GM23248 (cell line): ENCODE results near the gene MAB21L3. TPM values are rescaled to one million over a fixed set of nuclear protein-coding genes. Genes with fewer than 3 reads are reported as not detected.
A peak's percentile ranks its signal among the peaks of the same experiment; 100 is the strongest.

ENCODE experiments used
- DNase-seq: peaks from one replicate; pipeline ENCODE4 v3.0.0-alpha.2; 2015
- H2AFZ ChIP-seq: fragments of 200-600 bp; sonication (generic); 2 replicates; pipeline ENCODE4 v1.6.1; 2016; ENCODE audit warnings: antibody characterized with exemption
- H3F3A ChIP-seq: fragments of 200-600 bp; sonication (generic); 2 replicates; pipeline ENCODE4 v1.6.1; 2016; ENCODE audit warnings: mild to moderate bottlenecking, antibody characterized with exemption, mixed run types; ENCODE audit not compliant: insufficient read depth
- H3K27ac ChIP-seq: fragments of 200-600 bp; sonication (generic); 2 replicates; pipeline ENCODE4 v1.5.1; 2016; ENCODE audit warnings: mild to moderate bottlenecking
- H3K27me3 ChIP-seq: fragments of 200-600 bp; sonication (generic); replicated peaks from 2 replicates; pipeline ENCODE4 v1.6.1; 2016; ENCODE audit warnings: mild to moderate bottlenecking; ENCODE audit not compliant: insufficient read depth
- H3K36me3 ChIP-seq: fragments of 200-600 bp; sonication (generic); 2 replicates; pipeline ENCODE4 v1.6.1; 2016; ENCODE audit warnings: low read depth, mild to moderate bottlenecking
- H3K4me1 ChIP-seq: fragments of 200-600 bp; sonication (generic); 2 replicates; pipeline ENCODE4 v1.6.1; 2016; ENCODE audit warnings: mild to moderate bottlenecking; ENCODE audit not compliant: insufficient read depth
- H3K4me2 ChIP-seq: fragments of 200-600 bp; sonication (generic); one replicate; pipeline ENCODE4 v1.6.1; 2016; ENCODE audit warnings: mild to moderate bottlenecking; ENCODE audit not compliant: unreplicated experiment
- H3K4me3 ChIP-seq: fragments of 200-600 bp; sonication (generic); 2 replicates; pipeline ENCODE4 v1.5.1; 2016; ENCODE audit warnings: mild to moderate bottlenecking
- H3K79me2 ChIP-seq: fragments of 200-600 bp; sonication (generic); 2 replicates; pipeline ENCODE4 v1.6.1; 2016; ENCODE audit warnings: mild to moderate bottlenecking; ENCODE audit not compliant: insufficient read depth
- H3K9ac ChIP-seq: fragments of 200-600 bp; sonication (generic); 2 replicates; pipeline ENCODE4 v1.6.1; 2016; ENCODE audit warnings: mild to moderate bottlenecking
- H3K9me2 ChIP-seq: fragments of 200-600 bp; sonication (generic); 2 replicates; pipeline ENCODE4 v1.6.1; 2016; ENCODE audit warnings: mixed run types, mild to moderate bottlenecking, moderate library complexity; ENCODE audit not compliant: insufficient read depth
- H3K9me3 ChIP-seq: fragments of 200-600 bp; sonication (generic); one replicate; pipeline ENCODE4 v1.6.1; 2017; ENCODE audit warnings: low read depth
- H4K20me1 ChIP-seq: fragments of 200-600 bp; sonication (generic); 2 replicates; pipeline ENCODE4 v1.6.0; 2016; ENCODE audit not compliant: insufficient read depth
- EZH2 ChIP-seq: fragments of 200-600 bp; sonication (generic); IDR thresholded peaks from 2 replicates; pipeline ENCODE4 v1.6.1; 2018; ENCODE audit warnings: antibody characterized with exemption, mild to moderate bottlenecking; ENCODE audit not compliant: insufficient read depth, poor library complexity, severe bottlenecking
- EZH2phosphoT487 ChIP-seq: fragments of 200-600 bp; sonication (generic); IDR thresholded peaks from 2 replicates; pipeline ENCODE4 v1.6.1; 2018; ENCODE audit warnings: antibody characterized with exemption, moderate library complexity, mild to moderate bottlenecking, low read depth; ENCODE audit not compliant: insufficient read depth
- WGBS, 2 experiments: methylation state at CpG; one replicate each; pipeline ENCODE4 v1.1.6; 2015 to 2017; ENCODE audit warnings: low lambda C conversion rate in 2 of 2, low coverage in 1 of 2; ENCODE audit errors: missing lambda C conversion rate in 2 of 2; 5-methylcytosine and 5-hydroxymethylcytosine counted together
- in situ Hi-C: fragments of 300-500 bp; cut with MboI; formaldehyde crosslinking; loops from 2 replicates; pipeline ENCODE4 v1.15.0; 2020
- polyA plus RNA-seq: library from polyadenylated mRNA; unstranded; fragments of >200 nt; fragmentation: Nextera tagmentation; extraction: Ambion mirVana; gene quantifications from 2 replicates; pipeline ENCODE4 v1.2.1, GENCODE V29; 2016
- total RNA-seq: library from RNA; depleted of rRNA; stranded (reverse); fragments of >200 nt; shearing (Covaris generic); gene quantifications from 2 replicates; pipeline ENCODE4 v1.2.3, GENCODE V29; 2014

The MAB21L3 gene
- total and polyA plus RNA-seq, 2 experiments from 2014 or later = 0.08 to 2.7 TPM

GRCh38 chr1:116115476-116116439, 4.6 kb downstream of the MAB21L3 start:
- peak; percentile 89 for DNase-seq
- Histone ChIP-seq H3K4me3 (no peak overlapping the region), H3K79me2 (no peaks in the 10 kb centered on the region), H3K9me2 (no peaks in the 10 kb centered on the region), H3K9me3 (no peaks in the 10 kb centered on the region), H2AFZ (no peak overlapping the region), H3K9ac (no peak overlapping the region), H3K27ac (peak overlapping the region; percentile 52), H4K20me1 (no peaks in the 10 kb centered on the region), H3F3A (peaks cover 18% of the 10 kb centered on the region), H3K36me3 (no peaks in the 10 kb centered on the region), H3K4me2 (peak overlapping the region; percentile 23), H3K27me3 (no peaks in the 10 kb centered on the region), H3K4me1 (peaks cover 16% of the 10 kb centered on the region)
- in situ Hi-C loops = no loop called here
- WGBS, 2 experiments = 47 to 50% methylated on average over 4 of the region's 4 CpGs
- no peak for TF ChIP-seq EZH2
- TF ChIP-seq EZH2phosphoT487 = no peak

- Histone ChIP-seq H4K20me1 (no peaks in the 10 kb centered on the region), H3K9me2 (no peaks in the 10 kb centered on the region)
- TF ChIP-seq EZH2phosphoT487 = no peak
- TF ChIP-seq EZH2 = no peak
Measured at GRCh38 chr1:116118471-116118870, 7.3 kb downstream of the MAB21L3 start.

GRCh38 chr1:116119876-116120275, 8.7 kb downstream of the MAB21L3 start:
- Histone ChIP-seq H3K27ac (no peak overlapping the region), H4K20me1 (no peaks in the 10 kb centered on the region), H3K9me2 (no peaks in the 10 kb centered on the region), H3K27me3 (no peaks in the 10 kb centered on the region), H3K4me3 (no peak overlapping the region), H3K4me2 (no peak overlapping the region), H3K9me3 (no peaks in the 10 kb centered on the region), H3K9ac (no peak overlapping the region), H3K4me1 (peaks cover 32% of the 10 kb centered on the region), H3K36me3 (no peaks in the 10 kb centered on the region), H2AFZ (no peak overlapping the region), H3F3A (peaks cover 35% of the 10 kb centered on the region), H3K79me2 (no peaks in the 10 kb centered on the region)
- 91 to 93% methylated on average over 3 of the region's 3 CpGs for WGBS, 2 experiments
- TF ChIP-seq EZH2phosphoT487 = no peak
- no peak for TF ChIP-seq EZH2
- in situ Hi-C loops = no loop called here
- no peak for DNase-seq

More at GRCh38 chr1:116118471-116118870, 7.3 kb downstream of the MAB21L3 start:
- no peak for DNase-seq
- H3K9me3 ChIP-seq = no peaks in the 10 kb centered on the region
- H3K27me3 ChIP-seq = no peaks in the 10 kb centered on the region
- H3F3A ChIP-seq = peaks cover 36% of the 10 kb centered on the region
- no peak overlapping the region for H2AFZ ChIP-seq
- 94 to 95% methylated on average over 3 of the region's 3 CpGs for WGBS, 2 experiments
- in situ Hi-C loops = no loop called here
- no peak overlapping the region for H3K9ac ChIP-seq
- H3K79me2 ChIP-seq = no peaks in the 10 kb centered on the region
- peaks cover 31% of the 10 kb centered on the region for H3K4me1 ChIP-seq
- H3K36me3 ChIP-seq = no peaks in the 10 kb centered on the region
- H3K4me3 ChIP-seq = no peak overlapping the region
- H3K4me2 ChIP-seq = no peak overlapping the region
- no peak overlapping the region for H3K27ac ChIP-seq

GRCh38 chr1:116122955-116123757, 12.0 kb downstream of the MAB21L3 start:
- H3K9ac ChIP-seq = no peak overlapping the region; the same call in 1 of the 2 replicates
- 24 to 26% methylated on average over 8 of the region's 8 CpGs for WGBS, 2 experiments
- H3K4me1 ChIP-seq = peaks cover 17% of the 10 kb centered on the region
- no peaks in the 10 kb centered on the region for H3K79me2 ChIP-seq
- H4K20me1 ChIP-seq = no peaks in the 10 kb centered on the region
- no peaks in the 10 kb centered on the region for H3K9me2 ChIP-seq
- no peaks in the 10 kb centered on the region for H3K9me3 ChIP-seq
- H3K27me3 ChIP-seq = no peaks in the 10 kb centered on the region
- DNase-seq = peak; percentile 97
- peak overlapping the region; percentile 39; the same call in 1 of the 2 replicates for H2AFZ ChIP-seq
- H3K4me3 ChIP-seq = peak overlapping the region; percentile 53
- H3K27ac ChIP-seq = peak overlapping the region; percentile 53
- no peaks in the 10 kb centered on the region for H3K36me3 ChIP-seq
- peaks cover 19% of the 10 kb centered on the region for H3F3A ChIP-seq
- in situ Hi-C loops = no loop called here
- peak overlapping the region; percentile 47 for H3K4me2 ChIP-seq
- TF ChIP-seq EZH2phosphoT487 (no peak), EZH2 (no peak)
